GM12865 (cell line): Measurements from ENCODE around the gene GLIS2.

Source experiments
- DNase-seq: peaks from one replicate; pipeline ENCODE4 v3.0.0; 2010; ENCODE audit warnings: low read depth
- H3K4me3 ChIP-seq: 2 replicates; pipeline ENCODE4 v1.5.1; 2011; ENCODE audit warnings: mild to moderate bottlenecking, low read depth, low read length, control low read depth
- CTCF ChIP-seq: IDR thresholded peaks from 2 replicates; pipeline ENCODE4 v1.5.1; 2011; ENCODE audit warnings: low read length, control low read depth, low read depth, inconsistent platforms; ENCODE audit not compliant: insufficient read depth; ENCODE audit errors: missing control alignments

GLIS2 gene

GRCh38 chr16:4316864-4317531, 1.1 kb downstream of the GLIS2 start:
- no peak for DNase-seq
- no peak for TF ChIP-seq CTCF
- no peak overlapping the region for H3K4me3 ChIP-seq

- no peak overlapping the region for H3K4me3 ChIP-seq
- DNase-seq = no peak
Observed at GRCh38 chr16:4317532-4318450, 1.9 kb downstream of the GLIS2 start.

GRCh38 chr16:4318451-4318910, 2.6 kb downstream of the GLIS2 start:
- no peak for TF ChIP-seq CTCF
- DNase-seq = no peak
- no peak overlapping the region for H3K4me3 ChIP-seq

More at GRCh38 chr16:4317532-4318450, 1.9 kb downstream of the GLIS2 start:
- TF ChIP-seq CTCF = no peak

- DNase-seq = no peak
- TF ChIP-seq CTCF = no peak
- no peak overlapping the region for H3K4me3 ChIP-seq
Observed at GRCh38 chr16:4318967-4319366, 3.1 kb downstream of the GLIS2 start.

GRCh38 chr16:4319454-4320421, 3.9 kb downstream of the GLIS2 start:
- no peak for TF ChIP-seq CTCF
- H3K4me3 ChIP-seq = no peak overlapping the region
- peak; percentile 75 for DNase-seq

GRCh38 chr16:4320571-4321137, 4.8 kb downstream of the GLIS2 start:
- H3K4me3 ChIP-seq = no peak overlapping the region
- no peak for DNase-seq
- no peak for TF ChIP-seq CTCF
